Epithelial cell of proximal tubule (primary cell): ENCODE measurements around the gene ATP6V0C. TPM values are rescaled to one million over a fixed set of nuclear protein-coding genes. Genes with fewer than 3 reads are reported as not detected.

Experiments used
- DNase-seq: peaks from one replicate; pipeline ENCODE4 v3.0.0-alpha.2; 2011; ENCODE audit warnings: low read depth
- H3K4me3 ChIP-seq: 2 replicates; pipeline ENCODE4 v1.5.1; 2011; ENCODE audit warnings: low read depth, mild to moderate bottlenecking, low read length
- total RNA-seq: library from RNA; depleted of rRNA; stranded (reverse); fragments of >200 nt; gene quantifications from 2 replicates; pipeline ENCODE4 v1.2.3, GENCODE V29; 2015
- TF ChIP-seq, protein P1 (sequence below): conservative IDR thresholded peaks from 2 replicates; pipeline ENCODE4 v1.5.1; 2012; ENCODE audit warnings: low read depth, mild to moderate bottlenecking, low read length

Gene ATP6V0C
- total RNA-seq, 1 donor from 2014 or later: 32.4 TPM

DNA sequence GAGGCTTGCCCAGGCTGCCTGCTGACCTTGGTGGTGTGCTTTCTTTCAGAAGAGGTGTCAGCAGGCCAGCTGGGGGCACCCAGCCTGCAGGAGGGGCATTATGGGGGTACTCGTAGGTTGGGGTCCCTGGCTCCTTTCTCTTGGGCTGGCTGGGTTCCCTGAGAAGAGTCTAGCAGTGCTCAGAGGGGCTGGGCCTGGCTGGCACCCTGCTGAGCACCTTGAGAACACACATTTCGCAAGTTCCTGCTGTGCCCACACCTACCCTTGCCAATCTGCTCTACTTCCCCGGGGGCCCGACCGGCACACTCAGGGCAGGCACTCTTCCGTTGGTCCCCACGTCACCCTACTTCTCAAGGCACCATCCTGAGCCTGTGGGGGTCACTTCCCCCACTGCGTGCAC lies 12.4 kb downstream of the ATP6V0C start:
- no peak overlapping the region for H3K4me3 ChIP-seq
- DNase-seq: no peak
- TF ChIP-seq, protein P1, sequence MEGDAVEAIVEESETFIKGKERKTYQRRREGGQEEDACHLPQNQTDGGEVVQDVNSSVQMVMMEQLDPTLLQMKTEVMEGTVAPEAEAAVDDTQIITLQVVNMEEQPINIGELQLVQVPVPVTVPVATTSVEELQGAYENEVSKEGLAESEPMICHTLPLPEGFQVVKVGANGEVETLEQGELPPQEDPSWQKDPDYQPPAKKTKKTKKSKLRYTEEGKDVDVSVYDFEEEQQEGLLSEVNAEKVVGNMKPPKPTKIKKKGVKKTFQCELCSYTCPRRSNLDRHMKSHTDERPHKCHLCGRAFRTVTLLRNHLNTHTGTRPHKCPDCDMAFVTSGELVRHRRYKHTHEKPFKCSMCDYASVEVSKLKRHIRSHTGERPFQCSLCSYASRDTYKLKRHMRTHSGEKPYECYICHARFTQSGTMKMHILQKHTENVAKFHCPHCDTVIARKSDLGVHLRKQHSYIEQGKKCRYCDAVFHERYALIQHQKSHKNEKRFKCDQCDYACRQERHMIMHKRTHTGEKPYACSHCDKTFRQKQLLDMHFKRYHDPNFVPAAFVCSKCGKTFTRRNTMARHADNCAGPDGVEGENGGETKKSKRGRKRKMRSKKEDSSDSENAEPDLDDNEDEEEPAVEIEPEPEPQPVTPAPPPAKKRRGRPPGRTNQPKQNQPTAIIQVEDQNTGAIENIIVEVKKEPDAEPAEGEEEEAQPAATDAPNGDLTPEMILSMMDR: no peak

DNA sequence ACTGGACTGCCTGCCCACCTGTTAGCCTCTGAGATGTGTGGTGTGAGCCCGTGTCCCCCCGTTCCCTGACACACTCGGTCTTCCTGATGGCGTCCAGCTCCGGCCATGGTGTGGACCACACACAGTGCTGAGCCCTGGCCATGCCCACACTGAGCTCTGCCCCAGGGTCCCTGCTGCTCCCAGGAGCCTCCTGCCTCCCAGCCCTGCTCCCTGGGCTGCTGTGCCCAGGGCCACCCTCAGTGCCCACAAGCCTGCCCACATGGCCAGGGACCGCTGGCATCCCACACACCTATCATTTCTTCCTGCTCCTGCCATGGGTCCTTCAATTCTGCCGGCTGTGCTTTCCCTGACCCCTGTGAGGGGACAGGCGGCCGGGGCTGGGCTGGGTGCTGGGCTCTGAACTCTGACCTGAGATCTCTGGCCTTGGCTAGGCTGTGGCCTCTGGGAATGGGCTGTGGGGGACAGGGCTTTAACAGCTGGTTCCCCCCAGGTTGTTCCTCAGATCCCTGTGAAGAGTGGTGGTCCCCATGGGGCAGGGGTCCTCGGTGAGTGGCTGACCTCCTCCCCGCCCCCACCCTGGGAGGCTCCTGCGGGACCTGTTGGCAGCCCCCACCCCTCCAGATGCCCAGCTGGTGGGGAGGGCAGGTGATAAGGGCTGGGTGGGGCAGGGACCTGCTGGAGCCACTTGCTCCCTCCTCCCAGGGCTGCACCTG lies 13.5 kb downstream of the ATP6V0C start:
- no peak for DNase-seq
- TF ChIP-seq, protein P1: no peak
- H3K4me3 ChIP-seq: no peak overlapping the region

DNA sequence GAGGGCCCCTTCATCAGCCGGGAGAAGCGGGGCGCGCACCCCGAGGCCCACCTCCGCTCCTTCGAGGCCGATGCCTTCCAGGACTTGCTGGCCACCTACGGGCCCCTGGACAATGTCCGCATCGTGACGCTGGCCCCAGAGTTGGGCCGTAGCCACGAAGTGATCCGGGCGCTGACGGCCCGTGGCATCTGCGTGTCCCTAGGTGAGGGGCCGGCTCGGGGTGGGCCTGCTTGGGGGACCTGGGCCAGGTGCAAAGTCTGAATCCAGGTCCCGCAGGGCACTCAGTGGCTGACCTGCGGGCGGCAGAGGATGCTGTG lies 14.0 kb downstream of the ATP6V0C start:
- DNase-seq: no peak
- H3K4me3 ChIP-seq: no peak overlapping the region
- TF ChIP-seq, protein P1: no peak

DNA sequence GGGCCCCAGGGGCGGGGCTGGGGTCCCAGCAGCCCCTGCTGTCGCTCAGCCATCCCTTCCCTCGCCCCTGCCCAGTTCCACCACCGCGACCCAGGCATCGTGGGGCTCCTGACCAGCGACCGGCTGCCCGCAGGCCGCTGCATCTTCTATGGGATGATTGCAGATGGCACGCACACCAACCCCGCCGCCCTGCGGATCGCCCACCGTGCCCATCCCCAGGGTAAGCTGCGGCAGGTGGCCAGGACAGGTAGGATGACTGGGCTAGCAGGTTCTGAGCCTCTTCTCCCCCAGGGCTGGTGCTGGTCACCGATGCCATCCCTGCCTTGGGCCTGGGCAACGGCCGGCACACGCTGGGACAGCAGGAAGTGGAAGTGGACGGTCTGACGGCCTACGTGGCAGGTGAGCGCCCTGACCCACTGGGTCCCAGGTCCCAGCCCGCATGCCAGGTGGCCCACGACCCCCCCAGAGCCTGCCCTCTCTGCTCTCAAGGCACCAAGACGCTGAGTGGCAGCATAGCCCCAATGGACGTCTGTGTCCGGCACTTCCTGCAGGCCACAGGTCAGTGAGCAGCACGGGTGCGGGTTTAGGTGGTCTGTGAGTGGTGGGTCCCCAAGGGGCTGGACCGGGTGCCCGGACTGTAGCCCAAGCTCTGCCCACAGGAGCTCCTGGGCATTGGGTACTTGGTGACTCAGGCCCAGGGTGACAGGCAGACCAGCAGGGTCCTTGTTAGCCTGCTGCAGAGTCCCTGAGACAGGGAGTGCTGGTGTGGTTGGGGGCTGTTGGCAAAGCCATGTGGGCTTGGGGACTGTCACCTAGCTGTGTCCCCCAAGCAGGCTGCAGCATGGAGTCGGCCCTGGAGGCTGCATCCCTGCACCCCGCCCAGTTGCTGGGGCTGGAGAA lies 14.7 kb downstream of the ATP6V0C start:
- DNase-seq: no peak
- TF ChIP-seq, protein P1: no peak
- H3K4me3 ChIP-seq: no peak overlapping the region

DNA sequence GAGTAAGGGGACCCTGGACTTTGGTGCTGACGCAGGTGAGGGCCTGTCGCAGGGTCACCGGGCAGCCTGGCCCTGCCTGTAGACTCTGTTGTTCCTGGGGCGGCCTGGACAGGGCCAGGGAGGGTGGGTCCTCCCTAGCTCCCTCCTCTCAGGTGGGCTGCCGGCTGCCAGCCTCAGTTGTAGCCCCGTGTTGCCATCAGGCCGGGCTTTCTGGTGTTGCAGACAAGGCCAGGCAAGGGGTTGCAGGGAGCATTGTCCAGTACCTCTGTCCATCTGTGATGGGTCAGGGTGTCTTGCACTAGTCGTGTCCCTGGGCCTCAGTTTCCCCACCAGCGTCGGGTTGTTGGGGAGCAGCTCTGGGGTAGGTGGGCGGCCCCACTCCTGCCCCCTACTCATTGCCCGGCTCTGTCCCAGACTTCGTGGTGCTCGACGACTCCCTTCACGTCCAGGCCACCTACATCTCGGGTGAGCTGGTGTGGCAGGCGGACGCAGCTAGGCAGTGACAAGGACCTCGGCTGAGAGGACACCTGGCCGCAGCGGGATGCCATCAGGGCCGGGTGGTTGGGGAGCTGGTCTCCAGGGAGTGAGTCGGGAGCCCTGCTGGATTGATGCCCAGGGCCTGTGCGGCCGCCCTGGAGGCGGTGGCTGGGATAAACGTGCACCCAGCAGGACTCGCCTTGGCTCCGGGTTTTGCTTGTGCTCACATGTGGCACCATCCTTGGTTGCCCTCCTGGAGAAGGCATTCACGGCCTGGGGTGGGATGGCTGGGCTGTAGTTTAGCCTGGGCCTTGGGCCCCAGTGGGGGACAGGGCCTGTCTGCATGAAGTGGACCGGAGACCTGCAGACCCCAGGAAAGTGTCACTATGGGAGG lies 15.5 kb downstream of the ATP6V0C start:
- no peak for DNase-seq
- H3K4me3 ChIP-seq: no peak overlapping the region
- TF ChIP-seq, protein P1: no peak

DNA sequence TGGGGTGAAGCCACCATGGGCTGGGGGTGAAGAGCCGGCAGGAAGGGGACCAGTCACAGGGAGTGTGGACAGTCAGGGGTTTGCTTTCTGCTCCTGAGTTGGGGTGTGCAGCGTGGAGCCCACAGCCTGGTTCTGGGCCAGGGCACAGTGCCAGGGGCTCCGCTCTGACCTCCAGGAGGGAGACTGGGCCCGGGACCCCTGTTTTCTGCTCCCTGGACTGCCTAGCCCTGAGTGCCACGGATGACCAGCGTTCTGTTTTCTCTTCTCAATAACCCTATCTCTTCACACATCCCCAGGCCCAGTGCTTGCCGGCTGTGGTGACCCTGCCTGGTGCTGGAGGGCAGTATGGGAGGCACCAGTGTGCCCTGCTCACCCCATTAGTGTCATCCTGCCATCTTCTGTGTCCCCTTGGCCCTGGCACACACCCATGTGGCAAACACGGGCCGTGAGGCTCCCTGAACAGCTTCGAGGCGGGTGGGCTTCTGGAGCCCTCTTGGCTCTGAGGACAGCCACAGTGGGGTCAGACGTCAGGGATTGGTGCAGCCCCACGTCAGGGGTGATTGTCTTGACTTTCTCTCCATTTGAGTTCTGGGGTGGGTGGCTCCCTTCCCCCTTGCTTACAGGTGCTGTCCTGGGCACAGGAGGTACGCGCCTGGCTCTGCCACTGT lies 16.3 kb downstream of the ATP6V0C start:
- DNase-seq: no peak
- TF ChIP-seq, protein P1: no peak
- no peak overlapping the region for H3K4me3 ChIP-seq
